Hematopoietic multipotent progenitor cell treated with erythropoietin and hydrocortisone succinate and interleukin-3 and kit ligand, for 15 days (in vitro differentiated cells): Measurements from ENCODE around the gene KCNA5.

Experiments used
- DNase-seq: peaks from one replicate; pipeline ENCODE4 v3.0.0-alpha.2; 2015; ENCODE audit warnings: low spot score

KCNA5 gene

GRCh38 chr12:5043589-5044419, at the start of gene KCNA5:
Gene KCNA5, plus strand, starts transcription at chr12:5043879. Its CDS starts 269 bp downstream, at chr12:5044148.
- DNase-seq = no peak

- no peak for DNase-seq
Measured at GRCh38 chr12:4994622-4995021, 49.1 kb upstream of the KCNA5 start.

- DNase-seq = no peak
Measured at GRCh38 chr12:4996714-4997113, 47.0 kb upstream of the KCNA5 start.

GRCh38 chr12:4997939-4998338, 45.7 kb upstream of the KCNA5 start:
- no peak for DNase-seq

GRCh38 chr12:5000204-5000603, 43.5 kb upstream of the KCNA5 start:
- DNase-seq = no peak

- DNase-seq = no peak
Measured at GRCh38 chr12:5000658-5001385, 42.9 kb upstream of the KCNA5 start.

- DNase-seq = no peak
Measured at GRCh38 chr12:5003025-5003666, 40.5 kb upstream of the KCNA5 start.

- DNase-seq = no peak
Measured at GRCh38 chr12:5008661-5009060, 35.0 kb upstream of the KCNA5 start.

- DNase-seq = no peak
Measured at GRCh38 chr12:5010151-5010550, 33.5 kb upstream of the KCNA5 start.

GRCh38 chr12:5012337-5012736, 31.3 kb upstream of the KCNA5 start:
- no peak for DNase-seq

- no peak for DNase-seq
Measured at GRCh38 chr12:5013266-5013730, 30.4 kb upstream of the KCNA5 start.

- no peak for DNase-seq
Measured at GRCh38 chr12:5014269-5014668, 29.4 kb upstream of the KCNA5 start.

GRCh38 chr12:5015711-5016492, 27.8 kb upstream of the KCNA5 start:
- no peak for DNase-seq

GRCh38 chr12:5016526-5016925, 27.2 kb upstream of the KCNA5 start:
- no peak for DNase-seq

- DNase-seq = no peak
Measured at GRCh38 chr12:5017638-5018348, 25.9 kb upstream of the KCNA5 start.

GRCh38 chr12:5018677-5019076, 25.0 kb upstream of the KCNA5 start:
- DNase-seq = no peak

GRCh38 chr12:5022025-5022424, 21.7 kb upstream of the KCNA5 start:
- no peak for DNase-seq

GRCh38 chr12:5022465-5023061, 21.1 kb upstream of the KCNA5 start:
- peak; percentile 42 for DNase-seq

GRCh38 chr12:5023842-5024241, 19.8 kb upstream of the KCNA5 start:
- no peak for DNase-seq

GRCh38 chr12:5026342-5026938, 17.2 kb upstream of the KCNA5 start:
- no peak for DNase-seq
